Ectodermal cell (in vitro differentiated cells): Measurements from ENCODE around the gene FUT1.
"Not testable (repeated sequence)": the region's sequence is repeated elsewhere in the genome, so short reads cannot be mapped to it uniquely, and the experiment has no call there.

Experiments used
- H3K27ac ChIP-seq: 2 replicates; pipeline ENCODE4 v1.7.0; 2013; ENCODE audit warnings: mild to moderate bottlenecking, low read depth, low read length; ENCODE audit not compliant: insufficient read depth, poor library complexity, severe bottlenecking
- H3K27me3 ChIP-seq: 2 replicates; pipeline ENCODE4 v1.7.0; 2013; ENCODE audit warnings: mild to moderate bottlenecking, low read length; ENCODE audit not compliant: insufficient read depth, control insufficient read depth, poor library complexity, severe bottlenecking
- H3K36me3 ChIP-seq: one replicate; pipeline ENCODE4 v1.7.0; 2013; ENCODE audit warnings: low read length; ENCODE audit not compliant: control insufficient read depth, insufficient read depth
- H3K4me1 ChIP-seq: one replicate; pipeline ENCODE4 v1.7.0; 2013; ENCODE audit warnings: low read length; ENCODE audit not compliant: control insufficient read depth, insufficient read depth
- H3K4me3 ChIP-seq: 2 replicates; pipeline ENCODE4 v1.7.0; 2013; ENCODE audit warnings: low read depth, low read length, control low read depth; ENCODE audit not compliant: insufficient read depth
- H3K9me3 ChIP-seq: 2 replicates; pipeline ENCODE4 v1.7.0; 2013; ENCODE audit warnings: mild to moderate bottlenecking, low read length, moderate library complexity; ENCODE audit not compliant: control insufficient read depth
- WGBS, 2 experiments: methylation state at CpG; one replicate each; pipeline ENCODE4 v1.1.7; 2013; ENCODE audit warnings: missing lambda C conversion rate in 2 of 2; 5-methylcytosine and 5-hydroxymethylcytosine counted together

FUT1 gene

DNA sequence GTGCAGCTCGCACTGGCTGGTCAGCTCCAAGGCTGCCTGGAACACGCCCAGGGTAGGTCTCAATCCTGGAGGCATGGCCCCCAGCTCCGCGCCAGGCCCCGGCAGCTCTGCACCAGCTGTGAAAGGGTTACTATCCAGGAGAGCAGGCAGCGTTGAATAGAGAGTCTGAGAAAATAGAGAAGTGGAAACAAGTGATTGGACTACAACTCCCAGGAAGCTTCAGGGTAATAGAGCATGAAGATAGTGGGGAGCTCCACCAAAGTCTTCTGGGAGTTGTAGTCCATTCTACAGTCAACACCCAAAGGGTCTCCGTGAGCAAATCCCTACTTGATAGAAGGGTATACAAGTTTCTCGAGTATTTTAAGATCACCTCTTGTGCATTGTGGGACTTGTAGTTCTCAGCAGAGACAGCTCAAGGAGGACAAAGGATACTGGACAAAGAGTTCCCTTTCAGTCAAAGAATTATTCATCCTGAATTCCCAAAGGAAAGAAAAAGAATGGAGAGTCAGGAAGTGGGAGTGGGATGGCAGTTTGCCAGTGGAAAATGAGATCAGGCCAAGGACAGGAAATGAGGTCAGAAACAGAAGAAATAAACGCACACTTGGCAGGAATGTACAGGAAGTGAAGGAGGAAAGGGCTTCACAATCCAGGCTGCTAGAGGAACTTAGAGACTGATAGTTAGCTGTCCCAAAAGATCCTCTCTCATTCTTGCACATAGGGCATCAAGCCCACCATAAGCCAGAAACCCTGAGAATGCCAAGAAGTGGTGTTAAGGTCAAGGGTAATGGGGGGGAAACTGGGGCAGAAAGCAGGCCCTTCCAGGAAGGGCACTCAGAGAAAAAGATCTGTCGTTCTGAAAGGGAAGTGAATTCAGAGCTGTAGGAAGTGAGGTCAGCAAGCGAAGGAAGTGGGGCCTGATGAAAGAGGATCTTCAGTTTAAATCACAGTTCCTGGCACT is 27.4 kb downstream of the FUT1 start:
- H3K36me3 ChIP-seq = no peaks in the 10 kb centered on the region
- H3K27me3 ChIP-seq = no peaks in the 10 kb centered on the region
- H3K4me1 ChIP-seq = no peaks in the 10 kb centered on the region
- H3K27ac ChIP-seq = no peak overlapping the region
- H3K9me3 ChIP-seq = no peaks in the 10 kb centered on the region
- H3K4me3 ChIP-seq = no peak overlapping the region
- WGBS, 2 experiments = 65 to 66% methylated on average over 11 of the region's 11 CpGs

DNA sequence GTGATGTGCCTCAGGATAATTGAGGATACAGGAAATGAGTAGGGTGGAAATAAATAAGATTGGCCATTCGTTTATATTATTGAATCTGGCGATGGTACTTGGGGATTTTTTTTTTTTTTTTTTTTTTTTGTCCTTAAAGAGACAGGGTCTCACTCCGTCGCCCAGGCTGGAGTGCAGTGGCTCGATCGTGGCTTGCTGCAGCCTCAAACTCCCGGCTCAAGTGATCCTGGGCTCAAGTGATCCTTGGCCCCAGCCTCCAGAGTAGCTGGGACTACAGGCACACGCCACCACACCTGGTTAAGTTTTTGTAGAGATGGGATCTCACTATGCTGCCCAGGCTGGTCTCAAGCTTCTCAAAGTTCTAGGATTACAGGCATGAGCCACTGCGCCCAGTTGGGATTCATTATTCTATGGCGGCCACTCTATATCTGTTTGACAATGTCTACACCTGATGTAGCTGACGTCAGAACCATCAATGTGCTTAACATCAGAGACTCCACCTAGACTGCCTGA is 30.2 kb downstream of the FUT1 start:
- Histone ChIP-seq H3K4me3 (no peak overlapping the region), H3K36me3 (no peaks in the 10 kb centered on the region), H3K4me1 (peaks cover 10% of the 10 kb centered on the region), H3K27me3 (no peaks in the 10 kb centered on the region), H3K9me3 (no peaks in the 10 kb centered on the region), H3K27ac (no peak overlapping the region)
- WGBS, 2 experiments = 94 to 95% methylated on average over 11 of the region's 11 CpGs

DNA sequence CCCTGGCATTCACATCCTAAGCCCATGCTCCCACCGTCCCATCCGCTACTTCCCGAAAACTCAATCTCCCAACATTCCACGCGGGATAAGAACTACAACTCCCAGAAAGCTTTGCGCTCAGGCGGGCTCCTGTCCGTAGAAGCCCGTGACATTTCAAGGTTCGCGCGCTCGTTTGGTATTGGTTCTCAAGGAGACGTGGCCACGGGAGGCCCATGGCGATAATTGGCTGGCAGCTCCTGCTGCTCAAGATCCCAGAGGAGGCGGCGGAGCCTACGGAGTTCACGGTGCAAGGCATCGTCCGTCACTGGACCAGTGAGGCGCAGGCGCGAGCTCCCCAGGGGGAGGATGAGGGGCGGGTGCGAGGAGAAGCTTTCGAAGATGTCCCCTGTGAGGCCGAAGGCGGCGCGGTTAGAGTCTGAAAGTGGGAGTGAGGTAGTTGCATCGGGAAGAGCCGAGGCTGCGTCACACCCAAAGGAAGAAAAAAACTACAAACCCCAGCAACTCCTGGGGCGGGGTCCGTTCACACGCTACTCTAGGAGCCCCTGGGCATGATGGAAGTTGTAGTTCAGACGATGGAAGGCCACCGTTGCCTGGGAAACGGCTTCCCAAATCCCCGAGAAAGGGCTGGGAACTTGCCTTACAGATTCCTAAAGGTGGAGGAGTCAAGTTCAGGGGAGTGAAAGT is 31.7 kb downstream of the FUT1 start:
- Histone ChIP-seq H3K27ac (peak overlapping the region; percentile 57), H3K27me3 (no peaks in the 10 kb centered on the region), H3K9me3 (no peaks in the 10 kb centered on the region), H3K4me3 (peak overlapping the region; percentile 62), H3K36me3 (no peaks in the 10 kb centered on the region), H3K4me1 (peaks cover 21% of the 10 kb centered on the region)
- 1% methylated on average over 42 of the region's 42 CpGs for WGBS, 2 experiments

DNA sequence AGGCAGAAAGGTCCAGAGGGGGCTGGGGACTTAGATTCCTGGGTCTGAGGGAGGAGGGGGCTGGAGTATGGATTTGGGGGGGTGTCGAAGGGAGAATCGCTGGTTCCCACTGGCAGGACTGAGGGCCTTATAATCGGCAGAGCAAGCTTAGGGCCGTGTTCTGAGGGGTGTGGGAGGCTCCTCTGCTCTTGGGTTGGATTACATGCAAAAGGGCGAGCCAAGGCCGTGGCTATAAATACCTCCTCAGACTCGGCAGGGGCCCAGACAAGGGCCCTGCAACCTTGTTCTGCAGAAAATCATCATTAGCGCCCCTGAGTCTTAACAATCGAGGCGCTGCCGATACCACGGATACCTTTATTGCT is 32.2 kb downstream of the FUT1 start:
- Histone ChIP-seq H3K27me3 (no peaks in the 10 kb centered on the region), H3K9me3 (no peaks in the 10 kb centered on the region), H3K36me3 (no peaks in the 10 kb centered on the region), H3K4me1 (peaks cover 21% of the 10 kb centered on the region), H3K27ac (no peak overlapping the region), H3K4me3 (peak overlapping the region; percentile 62)
- WGBS, 2 experiments = 36 to 39% methylated on average over 12 of the region's 12 CpGs

DNA sequence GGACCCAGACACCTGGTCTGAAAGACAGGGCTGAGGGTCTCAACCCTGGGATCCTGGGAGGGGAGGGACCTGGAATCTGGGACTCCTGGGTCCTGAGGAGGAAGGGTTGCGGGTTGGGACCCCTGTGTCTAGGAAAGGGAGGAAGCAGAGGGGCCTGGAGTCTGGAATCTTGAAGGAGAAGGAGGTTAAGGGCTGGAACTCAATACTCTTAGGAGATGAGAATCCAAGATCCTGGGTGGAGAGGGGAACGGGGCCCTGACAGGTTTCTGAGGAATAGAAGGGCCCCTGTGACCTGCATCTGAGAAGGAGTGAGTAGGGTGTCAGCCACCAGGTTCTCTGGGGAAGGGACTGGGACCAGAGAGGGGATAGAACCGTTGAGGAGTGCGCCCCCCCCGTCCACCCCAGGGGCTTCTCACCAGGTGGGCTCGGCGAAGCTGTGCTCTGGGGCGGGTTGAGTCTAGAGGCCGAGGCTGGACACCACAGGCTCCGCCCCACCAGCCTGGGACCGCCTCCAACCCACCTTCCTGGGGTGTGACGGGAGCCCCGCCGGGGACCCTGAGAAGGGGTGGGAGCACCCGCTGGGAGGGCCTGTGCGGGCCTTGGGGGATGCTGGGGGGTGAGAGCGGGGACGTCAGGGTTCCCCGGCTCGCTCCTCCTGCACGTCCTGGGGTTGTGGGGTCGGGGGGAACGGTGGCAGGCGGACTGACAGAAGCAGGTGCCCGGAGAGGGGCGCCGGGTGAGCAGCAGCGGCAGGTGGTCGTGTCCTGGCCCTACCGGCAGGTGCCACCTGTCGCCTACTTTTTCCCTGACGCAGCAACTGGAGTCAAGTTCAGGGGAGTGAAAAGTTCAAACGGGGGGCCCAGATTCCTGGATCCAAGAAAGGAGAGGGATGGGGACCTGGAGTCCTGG is 32.9 kb downstream of the FUT1 start, which contains the start of gene MAMSTR:
Gene MAMSTR, minus strand, starts transcription at position 463 of the 909 bp plus-strand sequence. CDS start 694 bp downstream, outside the sequence.
- peaks cover 27% of the 10 kb centered on the region for H3K4me1 ChIP-seq
- H3K36me3 ChIP-seq = no peaks in the 10 kb centered on the region
- H3K9me3 ChIP-seq = no peaks in the 10 kb centered on the region
- WGBS, 2 experiments = 88 to 90% methylated on average over 33 of the region's 33 CpGs
- H3K27me3 ChIP-seq = no peaks in the 10 kb centered on the region
- H3K27ac ChIP-seq = no peak within 1 kb of the TSS
- H3K4me3 ChIP-seq = peak within 1 kb of the TSS; percentile 62

DNA sequence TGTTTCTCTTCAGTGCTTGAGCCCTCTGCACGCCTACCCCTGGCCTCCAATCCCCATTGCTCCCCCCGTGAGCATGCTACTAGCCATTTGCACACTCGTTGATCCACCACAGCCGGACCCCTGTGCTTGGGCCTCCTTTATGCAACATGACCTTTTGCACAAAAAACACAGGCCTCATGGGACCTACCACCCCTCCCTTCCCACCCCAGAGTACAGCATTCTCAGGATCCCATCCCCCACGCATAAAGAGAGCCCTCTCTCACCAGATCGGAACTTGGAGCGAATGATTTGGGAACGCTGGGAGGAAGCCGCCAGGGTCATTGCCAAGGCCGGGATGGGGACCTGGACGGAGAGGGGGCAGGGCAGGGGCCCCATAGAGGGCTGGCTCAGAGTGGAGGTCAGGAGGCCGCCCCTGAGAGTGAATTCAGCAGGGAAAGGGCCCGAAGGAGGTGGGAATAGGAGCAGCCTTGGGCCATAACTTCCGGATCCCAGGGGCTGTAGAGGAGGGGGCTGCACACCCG is 33.7 kb downstream of the FUT1 start:
- H3K27ac ChIP-seq = no peak overlapping the region
- peaks cover 27% of the 10 kb centered on the region for H3K4me1 ChIP-seq
- H3K9me3 ChIP-seq = no peaks in the 10 kb centered on the region
- no peaks in the 10 kb centered on the region for H3K36me3 ChIP-seq
- no peaks in the 10 kb centered on the region for H3K27me3 ChIP-seq
- 66 to 70% methylated on average over 15 of the region's 15 CpGs for WGBS, 2 experiments
- no peak overlapping the region for H3K4me3 ChIP-seq

DNA sequence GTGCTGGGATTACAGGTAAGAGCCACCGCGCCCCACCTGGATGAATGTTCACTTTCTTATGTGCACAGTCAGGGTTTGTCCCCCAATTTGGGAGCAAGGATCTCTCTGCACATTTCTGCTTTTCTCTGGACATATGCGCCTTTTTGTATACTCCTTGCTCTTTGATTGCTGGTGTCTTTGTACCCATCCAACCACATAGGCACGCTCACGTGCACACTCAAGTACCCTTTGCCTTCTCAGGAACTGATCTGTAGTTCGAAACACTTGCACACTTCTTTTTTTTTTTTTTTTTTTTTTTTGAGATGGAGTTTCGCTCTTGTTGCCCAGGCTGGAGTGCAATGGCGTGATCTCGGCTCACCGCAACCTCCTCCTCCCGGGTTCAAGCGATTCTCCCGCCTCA is 34.3 kb downstream of the FUT1 start:
- H3K36me3 ChIP-seq, H3K4me3 ChIP-seq, H3K27ac ChIP-seq, H3K27me3 ChIP-seq, H3K9me3 ChIP-seq: not testable (repeated sequence)
- H3K4me1 ChIP-seq = peaks cover 27% of the 10 kb centered on the region
- WGBS, 2 experiments = 91 to 94% methylated on average over 12 to 13 of the region's 13 CpGs

DNA sequence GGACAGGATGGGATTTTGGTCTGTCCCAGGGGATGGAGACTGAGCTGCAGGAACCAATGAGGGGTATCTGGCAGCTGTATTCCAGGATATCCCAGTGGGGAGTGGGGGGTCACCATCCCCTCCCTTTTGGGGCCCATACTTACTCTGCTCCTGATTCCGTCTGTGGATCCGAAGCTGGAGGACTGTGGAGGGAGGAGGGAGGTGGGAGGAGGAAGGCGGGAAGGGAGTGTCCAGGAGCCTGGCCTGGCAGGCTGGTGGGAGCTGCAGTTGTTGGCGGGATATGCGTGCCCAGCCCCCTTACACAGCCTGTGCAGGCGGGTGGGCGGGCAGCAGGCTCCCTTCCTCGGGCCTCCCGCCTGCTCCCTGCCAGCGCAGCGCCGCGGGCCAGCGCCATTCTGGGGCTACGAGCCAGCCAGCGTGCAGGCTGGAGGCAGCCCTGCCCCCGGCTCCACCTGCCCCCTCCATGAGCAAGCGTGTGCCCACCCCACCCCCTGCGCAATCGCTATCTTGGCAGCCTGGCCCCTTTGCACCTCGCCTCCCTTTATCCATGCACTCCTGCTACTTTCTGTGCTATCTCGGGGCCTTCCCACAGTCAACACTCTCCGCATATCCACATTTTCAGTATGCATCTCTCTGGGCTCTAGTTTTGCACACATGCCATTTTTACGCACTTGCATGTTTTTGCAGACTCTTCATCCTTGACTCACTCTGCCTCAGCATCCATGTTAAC is 35.7 kb downstream of the FUT1 start:
- H3K4me3 ChIP-seq = no peak overlapping the region

DNA sequence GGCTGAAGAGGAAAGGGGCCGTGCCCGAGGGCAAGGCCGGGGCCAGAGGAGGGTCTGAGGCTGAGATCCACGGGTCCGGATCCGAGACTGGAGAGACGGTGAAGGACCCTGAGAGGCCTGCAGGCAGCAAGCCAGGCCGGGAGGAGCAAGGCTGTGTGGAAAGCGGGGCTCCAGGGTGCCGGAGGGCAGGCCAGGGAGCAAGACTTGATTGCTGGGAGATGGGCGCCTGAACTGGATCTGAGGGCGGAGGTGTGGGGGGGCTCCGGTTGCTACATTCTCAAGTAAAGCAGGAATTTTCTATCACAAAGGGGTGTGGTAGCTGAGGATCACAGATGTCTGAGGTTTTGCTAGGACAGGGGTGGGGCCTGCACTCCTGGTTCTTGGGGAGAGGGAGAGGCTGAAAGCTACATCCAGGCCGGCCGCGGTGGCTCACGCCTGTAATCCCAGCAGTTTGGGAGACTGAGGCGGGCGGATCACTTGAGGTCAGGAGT is 36.7 kb downstream of the FUT1 start:
- H3K4me1 ChIP-seq = peaks cover 34% of the 10 kb centered on the region
- WGBS, 2 experiments = 90 to 91% methylated on average over 19 of the region's 19 CpGs
- H3K27ac ChIP-seq = no peak overlapping the region
- H3K9me3 ChIP-seq = no peaks in the 10 kb centered on the region
- no peaks in the 10 kb centered on the region for H3K27me3 ChIP-seq
- no peaks in the 10 kb centered on the region for H3K36me3 ChIP-seq
- no peak overlapping the region for H3K4me3 ChIP-seq

More for the DNA sequence above, 35.7 kb downstream of the FUT1 start:
- Histone ChIP-seq H3K27ac (no peak overlapping the region), H3K4me1 (peaks cover 34% of the 10 kb centered on the region), H3K27me3 (no peaks in the 10 kb centered on the region), H3K9me3 (no peaks in the 10 kb centered on the region), H3K36me3 (no peaks in the 10 kb centered on the region)
- WGBS, 2 experiments = 20 to 21% methylated on average over 24 of the region's 24 CpGs
